Measurements from ENCODE around the gene ARHGEF16. TPM values are rescaled to one million over a fixed set of nuclear protein-coding genes. Genes with fewer than 3 reads are reported as not detected.

ARHGEF16 gene
- total RNA-seq, 1 donor from 2014 or later = 10.6 TPM

- H3K36me3 ChIP-seq = peaks cover 57% of the 10 kb centered on the region
- intact Hi-C loops (cut with DNase I) = no loop called here
- H3K9me3 ChIP-seq = no peaks in the 10 kb centered on the region
- DNase-seq (no peak), ATAC-seq (no peak)
- no peaks in the 10 kb centered on the region for H3K27me3 ChIP-seq (ENCODE audit: low read depth)
- no peak overlapping the region for H3K4me3 ChIP-seq
- no peak for TF ChIP-seq CTCF (IDR thresholded peaks at IDR 0.05)
- H3K27ac ChIP-seq = no peak overlapping the region
- peaks cover 14% of the 10 kb centered on the region for H3K4me1 ChIP-seq
These were observed 48.4 kb downstream of the ARHGEF16 start for GRCh38 chr1:3502641-3503524.

DNA sequence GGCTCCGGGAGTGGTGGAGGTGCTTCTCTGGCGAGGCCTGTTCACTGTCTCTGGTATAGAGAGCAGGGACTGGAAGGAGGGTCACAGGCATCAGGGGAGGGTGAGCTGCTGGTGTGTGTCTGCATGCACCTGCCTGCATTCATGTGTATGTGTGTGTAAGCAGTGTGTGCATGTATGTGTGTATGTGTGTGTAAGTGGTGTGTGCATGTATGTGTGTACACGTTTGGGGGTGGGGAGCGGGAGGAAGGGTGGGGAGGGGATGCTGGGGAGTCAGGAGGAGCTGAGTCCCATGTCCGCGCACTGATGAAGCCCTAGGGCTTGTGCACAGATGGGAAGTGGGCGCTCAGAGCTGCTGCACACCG lies 49.0 kb downstream of the ARHGEF16 start:
- Histone ChIP-seq H3K27me3 (ENCODE audit: low read depth) (no peaks in the 10 kb centered on the region), H3K27ac (peak overlapping the region; percentile 6), H3K9me3 (no peaks in the 10 kb centered on the region), H3K4me1 (peaks cover 14% of the 10 kb centered on the region), H3K36me3 (peaks cover 55% of the 10 kb centered on the region), H3K4me3 (no peak overlapping the region)
- DNase-seq (no peak), ATAC-seq (no peak)
- intact Hi-C loops (cut with DNase I) = no loop called here
- no peak for TF ChIP-seq CTCF (IDR thresholded peaks at IDR 0.05)

- Histone ChIP-seq H3K27me3 (ENCODE audit: low read depth) (no peaks in the 10 kb centered on the region), H3K9me3 (no peaks in the 10 kb centered on the region), H3K36me3 (peaks cover 52% of the 10 kb centered on the region), H3K27ac (peak overlapping the region; percentile 15), H3K4me3 (no peak overlapping the region), H3K4me1 (peaks cover 14% of the 10 kb centered on the region)
- no peak for TF ChIP-seq CTCF (IDR thresholded peaks at IDR 0.05)
- ATAC-seq = peak; percentile 16 to 39
- intact Hi-C loops (cut with DNase I) = no loop called here
- no peak for DNase-seq
These were observed 49.8 kb downstream of the ARHGEF16 start for GRCh38 chr1:3504151-3504821.

- peaks cover 14% of the 10 kb centered on the region for H3K4me1 ChIP-seq
- H3K27me3 ChIP-seq (ENCODE audit: low read depth) = no peaks in the 10 kb centered on the region
- intact Hi-C loops (cut with DNase I) = no loop called here
- no peak for ATAC-seq
- no peak overlapping the region for H3K4me3 ChIP-seq
- peak overlapping the region; percentile 15 for H3K27ac ChIP-seq
- no peaks in the 10 kb centered on the region for H3K9me3 ChIP-seq
- H3K36me3 ChIP-seq = peaks cover 47% of the 10 kb centered on the region
- TF ChIP-seq CTCF (IDR thresholded peaks at IDR 0.05) = no peak
- DNase-seq = no peak
These were observed 50.3 kb downstream of the ARHGEF16 start for GRCh38 chr1:3504822-3505153.

- Histone ChIP-seq H3K9me3 (no peaks in the 10 kb centered on the region), H3K4me1 (peaks cover 14% of the 10 kb centered on the region), H3K27me3 (ENCODE audit: low read depth) (no peaks in the 10 kb centered on the region), H3K36me3 (peaks cover 43% of the 10 kb centered on the region), H3K27ac (peak overlapping the region; percentile 15), H3K4me3 (no peak overlapping the region)
- DNase-seq (no peak), ATAC-seq (no peak)
- intact Hi-C loops (cut with DNase I) = no loop called here
- no peak for TF ChIP-seq CTCF (IDR thresholded peaks at IDR 0.05)
These were observed 50.7 kb downstream of the ARHGEF16 start for GRCh38 chr1:3505161-3505560.
